Measurements from ENCODE around the gene ENTHD1.

DNA sequence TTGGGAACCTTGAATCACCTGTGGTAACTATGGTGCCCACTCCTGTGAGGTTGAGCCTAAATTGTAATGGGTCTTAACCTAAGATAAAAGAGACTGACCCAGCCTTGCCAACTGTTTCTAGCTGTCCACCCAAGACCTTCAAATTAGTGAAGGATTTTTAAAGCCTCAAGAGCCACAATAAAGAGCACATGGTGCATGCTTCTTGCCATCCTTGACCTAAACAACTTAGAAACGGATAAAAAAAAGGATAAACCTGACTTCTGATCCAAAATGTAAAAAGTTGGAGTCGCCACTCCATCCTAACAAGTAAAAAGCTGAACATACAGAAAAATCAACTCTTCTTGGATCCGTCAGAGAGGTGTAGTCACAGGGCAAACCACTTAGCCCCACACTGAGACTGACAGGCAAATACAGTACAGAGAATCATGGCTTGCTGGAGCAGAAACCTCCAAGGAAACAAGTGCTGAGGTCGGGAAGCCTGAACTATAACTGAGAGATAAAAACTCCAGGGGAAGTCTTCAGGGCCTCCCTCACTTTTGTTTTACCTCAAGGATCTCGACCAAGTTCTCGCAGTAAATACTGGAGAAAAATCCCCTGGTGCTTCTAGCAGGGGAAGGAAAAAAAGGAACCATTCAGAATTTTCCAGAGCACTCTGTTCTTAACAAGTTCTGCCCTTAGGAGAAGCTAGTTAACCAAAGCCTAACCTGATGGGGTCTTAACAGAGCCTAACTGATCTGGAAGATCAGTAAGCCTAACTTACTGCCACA is 16.3 kb downstream of the ENTHD1 start:
- TF ChIP-seq CTCF (IDR thresholded peaks at IDR 0.05; ENCODE audit: low read depth, low read length, poor library complexity, severe bottlenecking) (no peak), EZH2phosphoT487 (IDR thresholded peaks at IDR 0.05; ENCODE audit: borderline replicate concordance, low read length) (no peak)

All from DOHH2 (cell line).